RWPE1 (cell line): ENCODE measurements around the gene ZCCHC24.

Experiments
- CTCF ChIA-PET: fragments of 350-600 bp; sonication (Branson Sonifier 250); formaldehyde crosslinking; extraction: SDS; loops from one replicate; lab custom pipeline; 2021; lab: Yijun Ruan, JAX
- POLR2A ChIA-PET: fragments of 400-600 bp; formaldehyde crosslinking; extraction: SDS; loops from one replicate; lab custom pipeline; 2020; ENCODE audit warnings: antibody characterized with exemption; ENCODE audit not compliant: low non-redundant PET; lab: Yijun Ruan, JAX
- DNase-seq: peaks from one replicate; pipeline ENCODE4 v3.0.0; 2012; ENCODE audit warnings: low spot score
- H3K27ac ChIP-seq: fragments of 450-650 bp; 2 replicates; pipeline ENCODE4 v1.5.1; 2017
- TF ChIP-seq, protein P1 (sequence below): fragments of 450-650 bp; conservative IDR thresholded peaks from 2 replicates; pipeline ENCODE4 v1.5.1; 2017; ENCODE audit warnings: low read depth, mild to moderate bottlenecking

ZCCHC24 gene

DNA sequence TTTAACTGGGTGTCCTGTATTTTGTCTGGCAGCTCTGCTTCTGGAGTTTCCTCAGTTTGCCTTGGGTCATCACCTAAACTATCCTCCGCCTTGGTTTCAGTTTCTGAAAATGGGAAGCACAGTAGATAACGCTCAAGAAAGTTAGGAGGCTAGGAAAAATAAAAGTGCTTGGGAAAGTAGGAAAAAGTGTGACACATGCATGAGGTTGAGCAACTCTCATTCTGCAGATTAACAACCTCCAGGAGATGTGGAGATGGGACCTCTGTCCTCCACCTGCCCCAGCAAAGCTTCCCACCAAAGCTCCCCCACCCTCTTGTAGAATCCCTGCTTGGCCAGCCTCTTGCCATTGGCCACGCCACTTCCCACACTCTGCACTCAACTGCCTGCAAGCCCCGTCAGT lies 13.1 kb upstream of the ZCCHC24 start:
- TF ChIP-seq, protein P1, sequence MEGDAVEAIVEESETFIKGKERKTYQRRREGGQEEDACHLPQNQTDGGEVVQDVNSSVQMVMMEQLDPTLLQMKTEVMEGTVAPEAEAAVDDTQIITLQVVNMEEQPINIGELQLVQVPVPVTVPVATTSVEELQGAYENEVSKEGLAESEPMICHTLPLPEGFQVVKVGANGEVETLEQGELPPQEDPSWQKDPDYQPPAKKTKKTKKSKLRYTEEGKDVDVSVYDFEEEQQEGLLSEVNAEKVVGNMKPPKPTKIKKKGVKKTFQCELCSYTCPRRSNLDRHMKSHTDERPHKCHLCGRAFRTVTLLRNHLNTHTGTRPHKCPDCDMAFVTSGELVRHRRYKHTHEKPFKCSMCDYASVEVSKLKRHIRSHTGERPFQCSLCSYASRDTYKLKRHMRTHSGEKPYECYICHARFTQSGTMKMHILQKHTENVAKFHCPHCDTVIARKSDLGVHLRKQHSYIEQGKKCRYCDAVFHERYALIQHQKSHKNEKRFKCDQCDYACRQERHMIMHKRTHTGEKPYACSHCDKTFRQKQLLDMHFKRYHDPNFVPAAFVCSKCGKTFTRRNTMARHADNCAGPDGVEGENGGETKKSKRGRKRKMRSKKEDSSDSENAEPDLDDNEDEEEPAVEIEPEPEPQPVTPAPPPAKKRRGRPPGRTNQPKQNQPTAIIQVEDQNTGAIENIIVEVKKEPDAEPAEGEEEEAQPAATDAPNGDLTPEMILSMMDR: no peak
- H3K27ac ChIP-seq: no peak overlapping the region
- POLR2A ChIA-PET: no interaction called here

DNA sequence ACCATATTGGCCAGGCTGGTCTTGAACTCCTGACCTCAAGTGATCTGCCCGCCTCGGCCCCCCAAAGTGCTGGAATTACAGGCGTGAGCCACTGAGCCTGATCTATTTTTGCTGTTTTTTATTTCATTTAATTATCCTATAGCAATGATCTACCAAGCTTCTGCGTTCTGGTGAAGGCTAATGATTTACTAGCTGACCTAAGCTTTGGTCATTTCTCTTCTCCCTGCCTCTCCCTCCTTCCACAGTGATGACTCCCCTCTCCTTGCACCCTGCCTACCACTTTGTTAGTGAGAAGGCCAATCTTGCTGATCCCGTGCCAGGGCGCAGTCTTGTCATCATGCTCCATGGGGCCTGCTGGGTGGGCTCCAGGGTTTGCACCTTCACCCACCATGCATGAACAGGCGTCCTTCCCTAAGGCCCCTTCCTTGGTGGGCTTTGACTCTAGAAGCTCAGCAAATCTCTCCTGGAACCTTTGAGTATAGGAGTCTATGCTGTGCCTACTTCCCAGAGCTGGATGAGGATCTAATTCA lies 11.9 kb upstream of the ZCCHC24 start:
- no peak overlapping the region for H3K27ac ChIP-seq
- TF ChIP-seq, protein P1: no peak
- ChIA-PET CTCF (no interaction called here), POLR2A (interaction anchor here (0.6 kb wide), 1 partner anchor 45 kb away, joined by 3 read pairs; no protein-coding TSS in a partner anchor)
- no peak for DNase-seq

More for the DNA sequence above, 13.1 kb upstream of the ZCCHC24 start:
- DNase-seq: no peak
- CTCF ChIA-PET: interaction anchor here (0.6 kb wide), 1 partner anchor 14 kb away, joined by 3 read pairs; no protein-coding TSS in a partner anchor

DNA sequence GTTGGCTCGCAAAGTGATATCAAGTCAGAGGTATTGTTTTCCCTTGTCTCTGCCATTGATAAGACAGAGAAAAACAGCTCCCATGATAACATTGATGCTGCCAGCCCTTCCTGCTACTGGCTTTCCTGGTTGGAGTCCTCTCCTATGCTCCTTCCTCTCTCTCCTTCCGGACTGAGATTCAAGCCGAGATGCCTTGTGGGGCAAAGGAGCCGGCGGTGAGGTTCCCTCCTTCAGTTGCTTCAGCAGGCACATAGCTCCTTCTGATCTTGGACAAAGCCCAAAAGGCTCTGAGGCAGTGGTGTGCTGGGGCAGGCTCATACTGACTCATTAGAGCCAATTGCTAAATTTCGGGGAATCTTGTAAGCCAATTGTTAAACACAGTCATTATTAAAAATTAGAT lies 8.8 kb upstream of the ZCCHC24 start:
- DNase-seq: peak; percentile 82
- POLR2A ChIA-PET: interaction anchor here (0.6 kb wide), 2 partner anchors 17 to 304 kb away, joined by 3 to 7 read pairs; no protein-coding TSS in a partner anchor
- H3K27ac ChIP-seq: peak overlapping the region; percentile 60
- CTCF ChIA-PET: interaction anchor here (1.1 kb wide), 1 partner anchor 80 kb away, joined by 6 read pairs; no protein-coding TSS in a partner anchor
- TF ChIP-seq, protein P1: no peak

DNA sequence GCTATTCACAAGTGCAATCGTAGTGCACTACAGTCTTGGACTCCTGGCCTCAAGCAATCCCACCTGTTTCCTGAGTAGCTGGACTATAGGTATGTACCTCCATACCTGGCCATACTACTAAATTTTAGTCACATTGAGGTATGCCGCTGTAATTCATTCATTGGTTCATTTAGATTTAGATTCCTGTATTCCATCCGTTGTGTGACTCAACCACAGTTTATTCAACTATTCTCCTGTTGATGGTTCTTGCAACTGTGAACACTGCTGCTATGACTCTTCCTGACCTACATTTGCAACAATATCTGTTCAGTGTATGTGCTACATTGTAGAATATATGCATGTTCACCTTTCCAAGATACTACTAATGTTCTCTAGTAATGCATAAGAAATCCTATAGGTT lies 8.0 kb upstream of the ZCCHC24 start:
- no peak for DNase-seq
- POLR2A ChIA-PET: no interaction called here
- H3K27ac ChIP-seq: no peak overlapping the region
- TF ChIP-seq, protein P1: no peak
- CTCF ChIA-PET: interaction anchor here (1.1 kb wide), 1 partner anchor 79 kb away, joined by 6 read pairs; no protein-coding TSS in a partner anchor

DNA sequence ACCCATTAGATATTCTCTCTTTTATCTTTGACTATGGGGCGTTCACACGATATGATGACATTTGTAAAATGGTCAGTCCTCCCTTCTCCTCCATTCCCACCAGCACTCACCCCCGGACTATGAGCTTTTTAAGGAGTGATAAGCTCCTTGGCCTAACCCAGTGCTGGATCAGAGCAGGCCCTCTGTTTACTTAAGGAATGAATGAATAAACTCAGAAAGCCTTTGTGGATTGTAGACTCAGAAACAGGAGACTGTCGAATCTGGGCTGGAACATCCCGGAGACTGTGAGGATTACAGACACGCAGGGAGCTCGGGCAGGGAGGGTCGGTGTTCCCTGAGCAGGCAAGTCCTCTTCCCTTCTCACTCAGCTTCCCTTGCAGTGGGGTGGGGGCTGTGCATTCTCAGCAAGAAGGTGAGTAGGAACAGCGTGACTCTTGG lies 6.8 kb upstream of the ZCCHC24 start:
- no peak for DNase-seq
- TF ChIP-seq, protein P1: no peak
- ChIA-PET POLR2A (no interaction called here), CTCF (no interaction called here)
- no peak overlapping the region for H3K27ac ChIP-seq

DNA sequence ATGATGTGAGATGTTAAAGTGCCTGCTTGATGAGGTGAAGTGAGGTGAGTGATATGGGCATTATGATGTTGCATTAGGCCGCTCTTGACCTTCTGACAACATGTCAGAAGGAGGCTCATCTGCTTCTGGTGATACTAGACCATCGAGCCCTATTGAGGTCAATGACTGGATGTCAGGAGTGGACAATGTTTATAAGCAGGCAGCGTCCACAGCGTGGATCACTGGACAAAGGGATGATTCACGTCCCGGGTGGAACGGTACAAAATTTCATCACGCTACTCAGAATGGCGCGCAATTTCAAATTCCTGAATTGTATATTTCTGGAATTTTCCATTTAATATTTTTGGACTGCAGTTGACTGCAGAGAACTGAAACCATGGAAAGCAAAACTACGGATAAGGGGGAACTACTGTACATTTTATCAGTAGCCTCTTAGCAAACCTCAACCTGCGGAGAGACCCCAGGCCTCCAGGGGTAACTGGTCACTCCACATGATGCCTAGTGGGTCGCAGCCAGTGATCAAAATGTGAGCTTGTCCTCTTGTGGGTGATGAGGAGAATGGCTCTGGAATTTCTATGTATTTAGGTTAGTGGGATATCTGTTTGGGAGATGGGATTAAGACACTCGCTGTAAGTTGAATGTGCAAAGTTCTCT lies 5.7 kb upstream of the ZCCHC24 start:
- H3K27ac ChIP-seq: no peak overlapping the region
- ChIA-PET POLR2A (no interaction called here), CTCF (no interaction called here)
- TF ChIP-seq, protein P1: no peak
- DNase-seq: no peak
